Natural killer cell treated with Interleukin-12 subunit alpha and Interleukin-12 subunit beta and Interleukin-15 and Interleukin-18, amount 100 ng/mL, for 72 hours (primary cell): Measurements from ENCODE around the gene STK31. TPM values are rescaled to one million over a fixed set of nuclear protein-coding genes. Genes with fewer than 3 reads are reported as not detected.

Experiments used
- ATAC-seq, 2 donors: fragments of 150-1000 bp; cut with Tn5 transposase in 1 of 2; sonication (Bioruptor Pico), chemical (Tn5 transposase) in 1 of 2; 2 replicates each; pipeline ENCODE4 v1.10.0; 2021
- DNase-seq: peaks from one replicate; pipeline ENCODE4 v3.0.0; 2022; ENCODE audit warnings: low spot score
- H3K27ac Mint-ChIP-seq, 2 donors: 1 replicate in 1 of 2; 2 replicates in 1 of 2; pipeline ENCODE4 v1.8.0; 2022; ENCODE audit warnings: mixed read lengths in 2 of 2, mild to moderate bottlenecking in 1 of 2, moderate library complexity in 1 of 2
- H3K27me3 Mint-ChIP-seq, 2 donors: 1 replicate in 1 of 2; 2 replicates in 1 of 2; pipeline ENCODE4 v1.8.0; 2022; ENCODE audit warnings: mixed read lengths in 2 of 2
- H3K36me3 Mint-ChIP-seq: one replicate; pipeline ENCODE4 v1.8.0; 2022; ENCODE audit warnings: mixed read lengths
- H3K4me1 Mint-ChIP-seq, 2 donors: 1 replicate in 1 of 2; 2 replicates in 1 of 2; pipeline ENCODE4 v1.8.0; 2022; ENCODE audit warnings: low read depth in 2 of 2, mixed read lengths in 2 of 2, mild to moderate bottlenecking in 1 of 2
- H3K4me3 Mint-ChIP-seq: one replicate; pipeline ENCODE4 v1.8.0; 2022; ENCODE audit warnings: mixed read lengths
- H3K9me3 Mint-ChIP-seq: 2 replicates; pipeline ENCODE4 v1.8.0; 2022; ENCODE audit warnings: mixed read lengths
- total RNA-seq, 2 donors: library from RNA; stranded (reverse); gene quantifications; one replicate each; pipeline ENCODE4 v1.2.3, GENCODE V29; 2022

STK31 gene
- total RNA-seq, 2 donors from 2014 or later, result 0.22 to 0.52 TPM

DNA sequence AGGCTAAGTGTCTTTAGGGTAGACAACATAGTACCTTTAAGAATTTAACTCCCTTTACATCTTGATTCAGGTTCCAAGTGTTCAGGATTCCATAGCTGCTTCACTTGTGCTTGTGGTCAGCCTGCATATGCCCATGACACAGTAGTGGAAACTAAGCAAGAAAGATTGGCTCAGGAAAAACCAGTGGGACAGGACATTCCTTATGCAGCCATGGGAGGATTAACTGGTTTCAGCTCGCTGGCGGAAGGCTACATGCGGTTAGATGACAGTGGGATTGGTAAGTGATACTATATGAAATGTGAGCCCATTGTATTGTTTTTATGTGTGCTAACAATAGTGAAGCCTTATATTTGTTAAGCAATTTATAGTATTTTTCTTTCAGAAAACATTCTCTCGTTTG is 18.7 kb upstream of the STK31 start:
- Mint-ChIP-seq H3K36me3 (no peaks in the 10 kb centered on the region), H3K4me3 (no peak overlapping the region), H3K27me3 (no peaks in the 10 kb centered on the region), H3K27ac (no peak overlapping the region), H3K9me3 (no peaks in the 10 kb centered on the region), H3K4me1 (no peaks in the 10 kb centered on the region)
- ATAC-seq, result no peak
- DNase-seq, result no peak

DNA sequence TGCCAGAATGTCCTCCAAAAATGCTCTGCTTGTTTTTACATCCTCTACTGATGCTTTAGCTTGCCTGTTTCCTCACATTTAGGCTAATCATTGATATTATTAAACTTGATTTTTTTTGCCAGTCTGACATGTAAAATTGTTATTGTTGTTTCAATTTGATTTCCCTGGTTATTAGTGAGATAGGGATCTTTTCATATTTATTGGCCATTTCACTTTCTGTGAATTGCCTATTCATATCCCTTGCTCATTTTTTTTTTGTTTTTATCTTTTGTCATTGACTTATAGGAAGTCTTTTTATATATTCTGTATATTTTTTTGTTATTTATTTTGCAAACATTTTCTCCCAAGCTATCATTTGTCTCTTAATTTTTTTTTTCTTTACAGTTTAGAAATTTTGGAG is 16.8 kb upstream of the STK31 start:
- DNase-seq (no peak), ATAC-seq (no peak)
- Mint-ChIP-seq H3K27ac (no peak overlapping the region), H3K36me3 (no peaks in the 10 kb centered on the region), H3K27me3 (no peaks in the 10 kb centered on the region), H3K9me3 (no peaks in the 10 kb centered on the region), H3K4me3 (no peak overlapping the region), H3K4me1 (peaks cover 0 to 2% of the 10 kb centered on the region in 2 donors)

DNA sequence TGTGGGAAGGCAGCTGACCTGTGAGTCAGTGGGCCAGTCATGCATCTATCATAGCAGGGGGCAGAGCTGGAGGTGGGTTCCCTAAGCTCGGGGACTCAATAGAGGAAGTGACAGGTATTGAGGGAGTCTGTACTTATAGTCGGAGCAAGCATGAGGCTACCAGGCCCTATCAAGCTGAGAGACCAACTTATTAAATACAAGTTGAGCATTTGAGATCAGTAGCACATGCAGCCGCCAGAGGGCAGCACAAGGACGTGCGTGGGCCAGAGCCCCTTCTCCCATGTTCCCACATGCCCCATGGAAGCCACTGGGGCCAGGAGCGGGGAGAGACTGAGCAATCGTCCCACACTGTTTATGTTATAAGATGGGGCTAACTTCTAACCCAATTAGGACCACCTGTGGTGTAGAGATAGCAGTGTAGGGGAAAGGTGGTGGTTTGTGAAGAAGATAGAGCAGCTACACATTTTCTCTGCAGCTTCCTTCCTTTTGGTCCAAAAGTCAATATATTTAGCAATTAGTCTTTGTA is 13.0 kb upstream of the STK31 start:
- DNase-seq (no peak), ATAC-seq (peak; percentile 61 to 65)
- H3K36me3 Mint-ChIP-seq, result no peaks in the 10 kb centered on the region

DNA sequence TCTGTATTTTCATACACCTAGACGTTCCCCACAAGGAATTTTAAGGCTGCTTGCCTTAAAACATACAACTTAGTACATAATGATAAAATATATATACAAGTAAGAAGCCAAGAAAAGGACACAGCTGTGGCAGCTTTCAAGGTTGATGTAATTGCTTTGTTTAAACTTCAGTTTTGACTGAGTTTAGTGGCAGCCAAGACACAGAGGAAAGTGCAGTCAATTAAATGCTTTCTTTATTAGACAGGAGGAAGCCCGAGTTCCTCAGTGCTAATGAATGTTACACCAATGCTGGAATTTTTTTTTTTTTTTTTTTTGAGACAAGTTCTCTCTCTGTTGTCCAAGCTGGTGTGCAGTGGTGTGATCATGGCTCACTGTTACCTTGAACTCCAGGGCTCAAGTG is 11.2 kb upstream of the STK31 start:
- no peak overlapping the region for H3K4me3 Mint-ChIP-seq
- H3K27ac Mint-ChIP-seq, result no peak overlapping the region
- H3K4me1 Mint-ChIP-seq, result peaks cover 0 to 2% of the 10 kb centered on the region in 2 donors
- no peak for ATAC-seq
- no peaks in the 10 kb centered on the region for H3K36me3 Mint-ChIP-seq
- H3K9me3 Mint-ChIP-seq, result no peaks in the 10 kb centered on the region
- no peaks in the 10 kb centered on the region for H3K27me3 Mint-ChIP-seq
- DNase-seq, result no peak

More for the DNA sequence above, 13.0 kb upstream of the STK31 start:
- no peak overlapping the region for H3K27ac Mint-ChIP-seq
- H3K27me3 Mint-ChIP-seq, result no peaks in the 10 kb centered on the region
- H3K4me3 Mint-ChIP-seq, result no peak overlapping the region
- no peaks in the 10 kb centered on the region for H3K9me3 Mint-ChIP-seq
- peaks cover 0 to 2% of the 10 kb centered on the region in 2 donors for H3K4me1 Mint-ChIP-seq

DNA sequence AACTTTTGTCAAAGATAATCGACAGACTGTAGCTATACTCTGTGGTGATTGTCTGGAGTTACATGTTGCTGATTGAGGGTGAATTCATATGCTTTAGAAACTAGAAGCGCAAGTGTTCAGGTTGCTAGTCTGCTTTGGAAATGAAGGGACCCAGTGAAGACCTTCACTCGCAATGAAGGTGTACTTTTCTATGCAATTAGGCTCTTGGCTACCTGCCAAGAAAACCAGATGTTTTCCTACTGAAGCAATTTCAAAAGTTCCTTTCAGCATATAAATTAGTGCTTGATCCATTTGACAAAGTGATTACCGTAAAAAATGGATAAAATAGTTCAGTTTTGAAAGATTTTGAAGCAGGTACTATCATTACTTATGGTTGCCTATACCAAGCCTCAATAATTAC is 10.0 kb upstream of the STK31 start:
- Mint-ChIP-seq H3K9me3 (no peaks in the 10 kb centered on the region), H3K4me1 (peaks cover 0 to 2% of the 10 kb centered on the region in 2 donors), H3K27me3 (no peaks in the 10 kb centered on the region), H3K4me3 (no peak overlapping the region), H3K27ac (no peak overlapping the region), H3K36me3 (peaks cover 12% of the 10 kb centered on the region)
- ATAC-seq (no peak), DNase-seq (no peak)

DNA sequence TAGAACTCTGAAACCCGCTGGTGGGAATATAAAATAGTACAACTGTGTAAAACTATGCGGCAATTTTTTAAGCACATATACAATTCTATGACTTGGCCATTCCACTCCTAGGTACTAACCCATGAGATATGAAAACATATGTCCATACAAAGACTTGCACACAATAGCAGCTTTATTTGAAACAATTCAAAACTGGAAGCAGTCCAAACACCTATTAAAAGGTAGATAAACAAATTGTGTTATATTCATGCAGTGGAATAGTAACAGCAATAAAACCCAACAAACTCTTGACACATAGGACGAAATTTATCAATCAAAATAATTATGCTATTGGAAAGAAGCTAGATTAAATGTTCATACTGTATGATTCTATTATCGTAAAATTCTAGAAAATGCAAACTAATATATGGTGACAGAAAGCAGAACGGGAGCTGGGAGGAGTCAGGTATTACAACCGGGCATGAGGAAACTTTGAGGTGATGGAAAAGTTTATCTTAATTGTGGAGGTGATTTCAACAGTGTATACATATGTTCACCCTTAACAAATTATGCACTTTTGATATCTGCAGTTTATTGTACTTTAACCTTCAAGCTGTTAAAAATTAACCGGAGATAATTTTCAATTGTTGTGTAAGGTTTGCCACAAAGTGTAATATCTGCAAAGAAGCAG is 803 bp upstream of the STK31 start:
- no peak overlapping the region for H3K4me3 Mint-ChIP-seq
- ATAC-seq, result no peak

DNA sequence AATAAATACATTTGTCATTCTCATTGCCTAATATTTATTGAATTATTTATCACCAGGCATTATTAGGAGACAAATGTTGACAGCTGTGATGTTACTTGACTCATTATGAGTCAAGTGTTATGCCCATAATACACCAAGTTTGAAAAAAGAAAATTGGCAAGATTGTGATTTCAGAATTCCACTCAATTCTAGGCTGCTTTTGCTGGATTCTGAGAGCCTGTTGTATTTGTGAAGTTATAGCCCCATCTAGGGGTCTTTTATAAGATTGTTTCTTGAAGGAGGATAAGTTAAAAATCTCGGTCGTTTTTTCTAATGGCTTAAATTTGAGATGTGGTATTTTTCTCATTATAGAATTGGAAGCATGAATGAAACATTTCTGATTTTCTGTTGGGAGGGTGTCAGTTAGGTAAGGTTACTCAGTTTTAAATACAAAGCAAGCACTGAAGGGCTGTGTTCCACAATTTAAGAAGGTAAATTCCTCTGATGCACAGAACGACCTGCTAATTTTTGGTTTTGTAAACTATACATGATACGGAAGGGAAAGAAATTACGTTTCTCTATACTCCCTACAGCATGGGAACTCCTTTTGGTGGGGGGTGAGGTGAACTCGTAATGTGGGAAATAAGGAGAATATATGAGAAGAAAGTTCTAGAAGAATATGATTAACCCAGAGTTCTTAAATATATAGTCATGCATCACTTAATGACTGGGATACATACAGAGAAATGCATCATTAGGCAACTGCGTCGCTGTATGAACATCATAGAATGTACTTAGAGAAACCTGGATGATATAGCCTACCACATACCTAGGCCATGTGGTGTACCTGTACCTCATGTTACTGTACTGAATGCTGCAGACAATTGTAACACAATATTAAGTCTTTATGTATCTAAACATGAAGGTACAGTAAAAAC is 2.6 kb downstream of the STK31 start:
- H3K27ac Mint-ChIP-seq, result no peak overlapping the region
- no peaks in the 10 kb centered on the region for H3K27me3 Mint-ChIP-seq
- DNase-seq, result no peak
- ATAC-seq, result peak in 1 of 2 donors; percentile 53
- no peaks in the 10 kb centered on the region for H3K4me1 Mint-ChIP-seq
- H3K36me3 Mint-ChIP-seq, result no peaks in the 10 kb centered on the region
- H3K4me3 Mint-ChIP-seq, result no peak overlapping the region
- no peaks in the 10 kb centered on the region for H3K9me3 Mint-ChIP-seq

More for the DNA sequence above, 803 bp upstream of the STK31 start:
- no peak overlapping the region for H3K27ac Mint-ChIP-seq
- no peaks in the 10 kb centered on the region for H3K4me1 Mint-ChIP-seq
- DNase-seq, result no peak
- peaks cover 23% of the 10 kb centered on the region for H3K36me3 Mint-ChIP-seq
- peaks cover 3% of the 10 kb centered on the region for H3K9me3 Mint-ChIP-seq
- H3K27me3 Mint-ChIP-seq, result no peaks in the 10 kb centered on the region

DNA sequence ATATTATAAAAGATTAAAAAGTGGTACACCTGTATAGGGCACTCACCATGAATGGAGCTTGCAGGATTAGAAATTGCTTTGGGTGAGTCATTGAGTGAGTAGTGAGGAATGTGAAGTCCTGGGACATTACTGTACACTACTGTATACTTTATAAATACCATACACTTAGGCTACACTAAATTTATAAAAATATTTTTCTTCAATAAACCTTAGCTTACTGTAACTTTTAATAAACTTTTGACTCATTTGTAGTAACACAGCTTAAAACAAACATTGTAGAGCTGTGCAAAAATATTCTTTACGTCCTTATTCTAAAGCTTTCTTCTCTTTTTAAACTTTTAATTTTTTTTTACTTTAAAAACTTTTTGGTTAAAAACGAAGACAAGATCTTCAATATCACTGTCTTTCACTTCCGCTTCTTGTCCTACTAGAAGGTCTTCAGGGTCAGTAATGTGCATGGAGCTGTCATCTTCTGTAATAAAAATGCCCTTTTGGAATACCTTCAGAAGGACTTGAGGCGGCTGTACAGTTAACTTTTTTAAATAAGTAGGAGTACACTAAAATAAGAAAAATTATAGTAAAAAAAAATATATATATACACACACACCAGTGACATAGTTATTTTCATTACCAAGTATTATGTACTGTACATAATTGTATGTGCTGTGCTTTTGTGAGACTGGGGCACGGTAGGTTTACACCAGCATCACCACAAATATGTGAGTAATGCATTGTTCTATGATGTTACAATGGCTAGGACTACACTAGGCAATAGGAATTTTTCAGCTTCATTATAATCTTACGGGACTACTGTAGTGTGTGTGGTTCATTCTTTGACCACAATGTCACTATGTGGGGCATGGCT is 3.5 kb downstream of the STK31 start:
- no peaks in the 10 kb centered on the region for H3K9me3 Mint-ChIP-seq
- H3K27ac Mint-ChIP-seq, result no peak overlapping the region
- no peak for ATAC-seq
- no peaks in the 10 kb centered on the region for H3K36me3 Mint-ChIP-seq
- no peak for DNase-seq
- H3K4me1 Mint-ChIP-seq, result no peaks in the 10 kb centered on the region
- no peaks in the 10 kb centered on the region for H3K27me3 Mint-ChIP-seq
- no peak overlapping the region for H3K4me3 Mint-ChIP-seq

DNA sequence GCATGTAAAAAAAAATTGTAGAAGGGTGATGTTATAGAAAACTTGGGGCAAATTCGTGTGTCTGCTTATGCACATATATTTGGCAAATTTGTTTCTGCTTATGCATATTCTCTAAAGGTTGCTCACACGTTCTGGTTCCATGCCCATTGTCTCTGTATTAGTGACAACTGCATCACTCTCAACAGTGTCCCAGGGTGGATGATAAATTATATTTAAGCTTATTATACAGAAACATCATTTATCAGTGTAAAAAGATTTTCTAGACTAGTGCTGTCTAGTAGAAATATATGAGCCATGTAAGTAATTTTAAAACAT is 4.1 kb downstream of the STK31 start:
- no peaks in the 10 kb centered on the region for H3K27me3 Mint-ChIP-seq
- no peaks in the 10 kb centered on the region for H3K4me1 Mint-ChIP-seq
- no peaks in the 10 kb centered on the region for H3K9me3 Mint-ChIP-seq
- DNase-seq (no peak), ATAC-seq (no peak)
- H3K4me3 Mint-ChIP-seq, result no peak overlapping the region
- no peaks in the 10 kb centered on the region for H3K36me3 Mint-ChIP-seq
- H3K27ac Mint-ChIP-seq, result no peak overlapping the region

DNA sequence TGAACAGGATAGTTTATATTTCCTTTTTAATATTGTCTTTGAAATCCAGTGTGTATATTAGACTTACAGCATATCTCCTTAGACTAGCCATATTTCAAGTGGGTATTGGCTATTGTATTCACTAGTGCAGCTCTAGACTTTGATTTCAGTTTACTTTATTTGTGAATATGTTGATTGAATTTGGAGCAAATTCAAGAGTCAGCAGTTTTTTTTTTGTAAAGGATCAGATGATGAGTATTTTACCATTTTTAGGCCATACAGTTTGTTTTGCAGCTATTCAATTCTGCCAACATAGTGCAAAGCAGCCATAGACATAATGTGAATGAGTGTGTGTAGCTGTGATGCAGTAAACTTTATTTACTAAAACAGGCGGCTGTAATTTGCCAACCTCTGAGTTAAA is 4.6 kb downstream of the STK31 start:
- H3K4me1 Mint-ChIP-seq, result no peaks in the 10 kb centered on the region
- H3K36me3 Mint-ChIP-seq, result no peaks in the 10 kb centered on the region
- no peak overlapping the region for H3K27ac Mint-ChIP-seq
- H3K9me3 Mint-ChIP-seq, result no peaks in the 10 kb centered on the region
- no peak for ATAC-seq
- no peaks in the 10 kb centered on the region for H3K27me3 Mint-ChIP-seq
- H3K4me3 Mint-ChIP-seq, result no peak overlapping the region
- no peak for DNase-seq

DNA sequence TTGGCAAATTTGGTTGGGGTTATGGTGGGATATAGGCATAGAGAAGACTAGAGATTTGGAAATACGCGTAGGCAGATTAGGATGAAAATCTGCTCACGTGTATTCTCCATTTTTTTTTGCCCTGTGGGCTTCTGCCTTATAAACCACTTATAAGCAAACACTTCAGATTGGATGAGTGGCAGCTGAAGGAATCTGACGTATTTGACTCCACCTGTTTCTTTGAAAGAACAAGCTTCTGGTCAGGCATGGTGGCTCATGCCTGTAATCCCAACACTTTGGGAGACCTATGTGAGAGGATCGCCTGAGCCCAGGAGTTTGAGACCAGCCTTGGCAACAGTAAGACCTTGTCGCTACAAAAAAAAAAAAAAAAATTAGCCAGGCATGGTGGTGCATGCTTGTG is 5.1 kb downstream of the STK31 start:
- ATAC-seq, result no peak
- DNase-seq, result no peak
- H3K4me3 Mint-ChIP-seq, result no peak overlapping the region
- H3K36me3 Mint-ChIP-seq, result no peaks in the 10 kb centered on the region
- H3K27ac Mint-ChIP-seq, result no peak overlapping the region
- no peaks in the 10 kb centered on the region for H3K4me1 Mint-ChIP-seq
- H3K27me3 Mint-ChIP-seq, result no peaks in the 10 kb centered on the region
- no peaks in the 10 kb centered on the region for H3K9me3 Mint-ChIP-seq

DNA sequence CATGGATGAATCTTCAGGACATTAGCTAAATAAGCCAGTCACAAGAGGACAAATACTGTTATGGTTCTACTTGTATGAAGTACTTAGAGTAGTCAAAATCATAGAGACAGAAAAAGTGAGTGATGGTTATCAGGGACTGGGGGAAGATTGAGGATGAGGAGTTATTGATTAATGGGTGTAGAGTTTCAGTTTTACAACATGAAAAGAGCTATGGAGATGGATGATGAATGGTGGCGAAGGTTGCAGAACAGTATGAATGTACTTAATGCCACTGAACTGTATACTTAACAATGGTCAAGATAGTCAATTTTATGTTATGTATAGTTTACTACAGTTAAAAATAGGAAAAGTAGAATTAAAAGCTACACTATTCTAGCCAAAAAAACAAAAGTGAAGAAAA is 7.8 kb downstream of the STK31 start:
- no peak overlapping the region for H3K27ac Mint-ChIP-seq
- no peaks in the 10 kb centered on the region for H3K27me3 Mint-ChIP-seq
- H3K36me3 Mint-ChIP-seq, result no peaks in the 10 kb centered on the region
- H3K9me3 Mint-ChIP-seq, result no peaks in the 10 kb centered on the region
- no peak overlapping the region for H3K4me3 Mint-ChIP-seq
- DNase-seq (no peak), ATAC-seq (no peak)
- no peaks in the 10 kb centered on the region for H3K4me1 Mint-ChIP-seq

DNA sequence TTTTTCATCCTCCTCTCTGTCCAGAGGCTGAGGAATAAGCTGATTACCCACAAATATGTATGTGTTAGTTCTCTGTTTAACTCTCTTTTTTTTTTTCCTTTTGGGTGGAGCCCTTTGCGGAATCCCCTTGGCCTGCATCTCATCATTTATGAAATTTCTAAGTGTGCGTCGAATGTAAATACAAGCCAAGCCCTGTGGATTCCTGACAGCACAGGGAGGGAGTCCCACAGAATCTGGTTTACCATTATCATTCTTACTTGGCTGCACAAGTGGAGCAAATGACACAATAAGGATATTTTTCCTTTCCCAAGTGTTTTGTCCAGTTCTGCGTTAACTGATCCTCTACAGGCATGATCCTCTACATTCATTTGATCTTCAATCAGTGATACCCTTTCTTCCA is 11.4 kb downstream of the STK31 start:
- Mint-ChIP-seq H3K27me3 (no peaks in the 10 kb centered on the region), H3K36me3 (no peaks in the 10 kb centered on the region), H3K27ac (no peak overlapping the region), H3K9me3 (no peaks in the 10 kb centered on the region), H3K4me3 (no peak overlapping the region), H3K4me1 (no peaks in the 10 kb centered on the region)
- DNase-seq (no peak), ATAC-seq (no peak)
